ENCODE data around the gene GNAL. TPM values are rescaled to one million over a fixed set of nuclear protein-coding genes. Genes with fewer than 3 reads are reported as not detected.

The GNAL gene
- total RNA-seq, 2 donors from 2014 or later = 2.7 to 4.4 TPM

GRCh38 chr18:11906176-11906575 is 217.1 kb downstream of the GNAL start:
- Histone ChIP-seq H3K27ac (no peak overlapping the region), H3K36me3 (peaks cover 16% of the 10 kb centered on the region)

GRCh38 chr18:11906926-11907874 is 218.1 kb downstream of the GNAL start:
- Histone ChIP-seq H3K27me3 (no peaks in the 10 kb centered on the region), H3K4me3 (peak overlapping the region; percentile 78 to 85), H3K4me1 (peaks cover 0 to 19% of the 10 kb centered on the region in 2 donors), H3K27ac (peak overlapping the region; percentile 99 to 100), H3K9me3 (no peaks in the 10 kb centered on the region), H3K36me3 (peaks cover 16% of the 10 kb centered on the region)
- no peak for DNase-seq (ENCODE audit: low spot score)
- TF ChIP-seq CTCF (IDR thresholded peaks at IDR 0.05) = no peak

More at GRCh38 chr18:11906176-11906575, 217.1 kb downstream of the GNAL start:
- Histone ChIP-seq H3K27me3 (no peaks in the 10 kb centered on the region), H3K4me3 (no peak overlapping the region), H3K9me3 (no peaks in the 10 kb centered on the region), H3K4me1 (peaks cover 0 to 19% of the 10 kb centered on the region in 2 donors)
- DNase-seq (ENCODE audit: low spot score) = no peak
- TF ChIP-seq CTCF (IDR thresholded peaks at IDR 0.05) = no peak

GRCh38 chr18:11908182-11909060 is 219.4 kb downstream of the GNAL start, which contains the start of gene MPPE1:
MPPE1 (minus strand) TSS chr18:11908317; CDS start chr18:11897264, 11,053 bp downstream.
- Histone ChIP-seq H3K27me3 (no peaks in the 10 kb centered on the region), H3K27ac (peak within 1 kb of the TSS; percentile 99 to 100), H3K4me3 (peak within 1 kb of the TSS; percentile 78 to 85), H3K36me3 (peaks cover 12% of the 10 kb centered on the region), H3K9me3 (no peaks in the 10 kb centered on the region), H3K4me1 (peaks cover 0 to 19% of the 10 kb centered on the region in 2 donors)
- no peak for TF ChIP-seq CTCF (IDR thresholded peaks at IDR 0.05)
- DNase-seq (ENCODE audit: low spot score) = peak; percentile 88

DNA sequence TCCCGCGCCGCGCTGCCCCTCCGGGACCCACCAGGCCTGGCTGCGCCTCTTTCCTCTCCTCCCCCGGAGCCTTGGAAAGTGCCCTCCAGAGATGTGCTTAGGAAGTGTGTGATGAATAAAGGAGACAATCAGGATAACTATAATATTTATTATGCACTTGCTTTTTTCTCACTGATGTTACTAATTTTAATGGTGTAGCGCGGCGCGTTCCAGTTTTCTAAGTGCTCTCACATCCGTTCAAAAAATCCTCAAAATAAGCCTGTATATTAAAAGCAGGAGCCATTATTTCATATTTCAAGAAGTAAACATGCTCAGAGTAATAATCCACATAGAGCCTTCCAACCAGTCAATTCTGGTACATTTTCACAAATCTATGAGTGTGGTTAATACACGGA is 220.0 kb downstream of the GNAL start:
- DNase-seq (ENCODE audit: low spot score) = no peak

More for the DNA sequence above, 220.0 kb downstream of the GNAL start:
- Histone ChIP-seq H3K27ac (peak overlapping the region; percentile 99 to 100), H3K4me3 (peak overlapping the region; percentile 78 to 85), H3K36me3 (peaks cover 12% of the 10 kb centered on the region), H3K9me3 (no peaks in the 10 kb centered on the region), H3K4me1 (peaks cover 0 to 19% of the 10 kb centered on the region in 2 donors), H3K27me3 (no peaks in the 10 kb centered on the region)
- no peak for TF ChIP-seq CTCF (IDR thresholded peaks at IDR 0.05)

Data from right atrium auricular region (tissue), 2 donors.